A549 treated with Mapracorat at 1 μM for 4 hours (cell line): ENCODE results near the gene SP100. TPM values are rescaled to one million over a fixed set of nuclear protein-coding genes. Genes with fewer than 3 reads are reported as not detected.

Experiments
- total RNA-seq: library from RNA; stranded (reverse); fragments of 200-300 nt; extraction: Qiagen RNA extraction; gene quantifications from 5 replicates; pipeline ENCODE4 v1.2.3, GENCODE V29; 2022

The SP100 gene
- total RNA-seq: 23.5 to 30.4 TPM (median 27.5 TPM) in 5 replicates

DNA sequence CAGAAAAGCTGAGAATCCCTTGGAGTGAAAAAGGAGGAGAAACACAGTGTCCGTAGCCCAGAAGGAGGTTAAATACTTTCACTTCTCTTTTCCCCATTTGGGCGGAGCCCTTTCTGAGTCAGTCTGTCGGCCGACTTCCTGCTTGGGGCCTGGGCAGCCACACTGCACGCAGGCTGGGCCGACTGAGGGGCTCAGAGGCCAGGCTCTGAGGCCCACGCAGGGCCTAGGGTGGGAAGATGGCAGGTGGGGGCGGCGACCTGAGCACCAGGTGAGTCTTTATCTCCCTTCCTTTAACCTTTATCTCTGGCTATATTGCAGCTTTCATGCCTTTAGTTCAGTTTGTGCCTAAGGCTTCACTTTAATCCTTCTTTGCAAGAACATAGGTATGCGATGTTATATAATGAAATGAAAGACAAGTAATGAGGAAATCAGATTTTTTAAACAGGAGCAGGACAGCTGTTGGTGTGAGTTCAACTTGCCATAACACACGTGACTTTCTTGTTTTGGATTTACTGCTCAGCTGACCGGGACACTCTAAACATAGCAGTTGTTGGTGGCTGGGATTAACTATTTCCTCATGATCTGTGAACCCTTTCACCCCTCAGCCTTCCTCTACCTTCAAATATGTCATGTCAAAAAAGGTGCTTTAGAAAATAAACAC lies at the start of gene SP100:
TSS of gene SP100 (plus strand) at position 141 of the 661 bp plus-strand sequence. CDS start at position 237, 96 bp downstream.

Other genes with a start within 250 kb of the SP100 start
- gene SP110, start 196.2 kb upstream of the SP100 start, total RNA-seq: 5.1 to 7.0 TPM (median 6.7 TPM) in 5 replicates
- 0.27 TPM in 1 of 5 replicates, not detected in the others for gene SP140, start 190.5 kb upstream of the SP100 start, total RNA-seq
- gene SP140L, start 89.0 kb upstream of the SP100 start, total RNA-seq: 2.6 to 4.2 TPM (median 3.4 TPM) in 5 replicates